Neural progenitor cell (in vitro differentiated cells): ENCODE measurements around the gene UBE3D. TPM values are rescaled to one million over a fixed set of nuclear protein-coding genes. Genes with fewer than 3 reads are reported as not detected.
"Not testable (repeated sequence)": the region's sequence is repeated elsewhere in the genome, so short reads cannot be mapped to it uniquely, and the experiment has no call there.

ENCODE experiments used
- DNase-seq: peaks from one replicate; pipeline ENCODE4 v3.0.0-alpha.2; 2016; ENCODE audit warnings: low spot score
- H2AFZ ChIP-seq: fragments of 200-600 bp; sonication (generic); replicated peaks from 2 replicates; pipeline ENCODE4 v1.6.1; 2016; ENCODE audit warnings: antibody characterized with exemption
- H3F3A ChIP-seq: fragments of 200-600 bp; sonication (generic); 2 replicates; pipeline ENCODE4 v1.6.1; 2016; ENCODE audit warnings: antibody characterized with exemption, low read depth
- H3K27ac ChIP-seq: fragments of 200-600 bp; sonication (generic); 2 replicates; pipeline ENCODE4 v1.5.1; 2016; ENCODE audit warnings: mild to moderate bottlenecking
- H3K27me3 ChIP-seq: fragments of 200-600 bp; sonication (generic); 2 replicates; pipeline ENCODE4 v1.6.1; 2016; ENCODE audit warnings: mild to moderate bottlenecking, moderate library complexity
- H3K36me3 ChIP-seq: fragments of 200-600 bp; sonication (generic); 2 replicates; pipeline ENCODE4 v1.5.1; 2016
- H3K4me1 ChIP-seq: fragments of 200-600 bp; sonication (generic); 2 replicates; pipeline ENCODE4 v1.6.1; 2016; ENCODE audit warnings: mixed run types
- H3K4me2 ChIP-seq: fragments of 200-600 bp; sonication (generic); 2 replicates; pipeline ENCODE4 v1.6.1; 2016
- H3K4me3 ChIP-seq: fragments of 200-600 bp; sonication (generic); 2 replicates; pipeline ENCODE4 v1.5.1; 2016
- H3K79me2 ChIP-seq: fragments of 200-600 bp; sonication (generic); 2 replicates; pipeline ENCODE4 v1.6.1; 2016; ENCODE audit warnings: low read depth
- H3K9ac ChIP-seq: fragments of 200-600 bp; sonication (generic); 2 replicates; pipeline ENCODE4 v1.6.1; 2016
- H3K9me3 ChIP-seq: fragments of 200-600 bp; sonication (generic); 2 replicates; pipeline ENCODE4 v1.5.1; 2016; ENCODE audit warnings: low read depth
- H4K20me1 ChIP-seq: fragments of 200-600 bp; sonication (generic); 2 replicates; pipeline ENCODE4 v1.6.1; 2016; ENCODE audit warnings: low read depth
- H3K27ac Mint-ChIP-seq: 3 replicates; pipeline ENCODE4 v1.8.0; 2021; ENCODE audit warnings: mixed read lengths
- H3K27me3 Mint-ChIP-seq: 2 replicates; pipeline ENCODE4 v1.8.0; 2022; ENCODE audit warnings: low read depth, mild to moderate bottlenecking, inconsistent platforms, moderate library complexity, mixed read lengths; ENCODE audit not compliant: insufficient read depth
- H3K36me3 Mint-ChIP-seq: 3 replicates; pipeline ENCODE4 v1.8.0; 2021; ENCODE audit warnings: mixed read lengths
- H3K4me1 Mint-ChIP-seq: 3 replicates; pipeline ENCODE4 v1.8.0; 2021; ENCODE audit warnings: mixed read lengths
- H3K4me3 Mint-ChIP-seq: 3 replicates; pipeline ENCODE4 v1.8.0; 2021; ENCODE audit warnings: mild to moderate bottlenecking, moderate library complexity, mixed read lengths
- H3K9me3 Mint-ChIP-seq: 3 replicates; pipeline ENCODE4 v1.8.0; 2020; ENCODE audit warnings: mixed read lengths
- CTCF ChIP-seq: fragments of 200-600 bp; sonication (generic); IDR thresholded peaks from 2 replicates; pipeline ENCODE4 v1.5.1; 2017; ENCODE audit warnings: antibody characterized with exemption, mild to moderate bottlenecking
- EZH2 ChIP-seq: fragments of 200-600 bp; sonication (generic); IDR thresholded peaks from 2 replicates; pipeline ENCODE4 v1.6.1; 2017; ENCODE audit warnings: antibody characterized with exemption, mild to moderate bottlenecking, moderate library complexity
- EZH2phosphoT487 ChIP-seq: fragments of 200-600 bp; sonication (generic); IDR thresholded peaks from 2 replicates; pipeline ENCODE4 v1.6.1; 2017; ENCODE audit warnings: antibody characterized with exemption
- total RNA-seq: library from RNA; depleted of rRNA; stranded (reverse); fragments of >200 nt; gene quantifications from 2 replicates; pipeline ENCODE4 v1.2.3, GENCODE V29; 2015; ENCODE audit warnings: low replicate concordance

UBE3D gene
- total RNA-seq, 1 donor from 2014 or later = 86.3 TPM

DNA sequence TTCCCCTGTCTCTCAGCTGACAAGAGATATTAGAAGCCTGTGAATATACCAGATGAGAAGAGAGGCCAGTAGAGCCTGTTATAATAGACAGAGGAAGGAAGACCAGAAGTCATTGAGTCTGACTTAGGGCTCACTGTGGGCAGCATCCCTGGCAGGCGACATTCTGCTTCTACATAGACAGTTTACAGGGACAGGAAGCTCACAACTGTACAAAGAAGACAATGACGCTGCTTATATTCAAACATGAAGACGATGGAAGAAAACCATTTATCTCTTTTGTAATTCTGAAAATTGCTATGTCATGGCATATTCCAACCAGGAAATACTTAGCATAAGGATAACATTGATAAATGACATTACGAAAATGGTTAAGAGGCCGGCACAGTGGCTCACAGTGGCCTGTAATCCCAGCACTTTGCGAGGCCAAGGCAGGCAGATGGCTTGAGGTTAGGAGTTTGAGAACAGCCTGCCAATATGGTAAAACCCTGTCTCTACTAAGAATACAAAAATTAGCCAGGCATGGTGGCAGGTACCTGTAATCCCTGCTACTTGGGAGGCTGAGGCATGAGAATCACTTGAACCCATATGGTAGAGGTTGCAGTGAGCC is 170.9 kb downstream of the UBE3D start:
- H3K27me3 ChIP-seq = no peaks in the 10 kb centered on the region
- Mint-ChIP-seq H3K27me3 (peaks cover 2% of the 10 kb centered on the region), H3K4me3 (no peak overlapping the region), H3K27ac (peak overlapping the region; percentile 47), H3K36me3 (peaks cover 56% of the 10 kb centered on the region), H3K4me1 (peaks cover 8% of the 10 kb centered on the region), H3K9me3 (peaks cover 6% of the 10 kb centered on the region)
- no peak overlapping the region for H2AFZ ChIP-seq
- no peak for DNase-seq
- no peak overlapping the region for H3K27ac ChIP-seq
- no peak overlapping the region for H3K4me2 ChIP-seq
- H3K9me3 ChIP-seq = no peaks in the 10 kb centered on the region
- H3F3A ChIP-seq = peaks cover 6% of the 10 kb centered on the region
- H4K20me1 ChIP-seq = no peaks in the 10 kb centered on the region
- H3K36me3 ChIP-seq = no peaks in the 10 kb centered on the region
- H3K4me1 ChIP-seq = peaks cover 19% of the 10 kb centered on the region
- TF ChIP-seq EZH2 = no peak
- no peak for TF ChIP-seq EZH2phosphoT487
- TF ChIP-seq CTCF = no peak
- H3K79me2 ChIP-seq = no peaks in the 10 kb centered on the region
- H3K4me3 ChIP-seq = no peak overlapping the region
- H3K9ac ChIP-seq = no peak overlapping the region

GRCh38 chr6:82893889-82894652 is 171.6 kb downstream of the UBE3D start:
- no peak overlapping the region for H3K9ac ChIP-seq
- no peak overlapping the region for H3K4me3 ChIP-seq
- H3K27me3 ChIP-seq = no peaks in the 10 kb centered on the region
- H3K9me3 ChIP-seq = no peaks in the 10 kb centered on the region
- H2AFZ ChIP-seq = no peak overlapping the region
- no peaks in the 10 kb centered on the region for H3K79me2 ChIP-seq
- peaks cover 2% of the 10 kb centered on the region for H3K27me3 Mint-ChIP-seq
- H3K4me1 ChIP-seq = peaks cover 19% of the 10 kb centered on the region
- H4K20me1 ChIP-seq = no peaks in the 10 kb centered on the region
- DNase-seq = no peak
- H3K4me2 ChIP-seq = no peak overlapping the region
- H3K27ac Mint-ChIP-seq = peak overlapping the region; percentile 47
- peaks cover 56% of the 10 kb centered on the region for H3K36me3 Mint-ChIP-seq
- TF ChIP-seq CTCF (no peak), EZH2 (no peak), EZH2phosphoT487 (no peak)
- H3K27ac ChIP-seq = no peak overlapping the region
- H3K4me3 Mint-ChIP-seq = no peak overlapping the region
- H3K9me3 Mint-ChIP-seq = peaks cover 7% of the 10 kb centered on the region
- peaks cover 6% of the 10 kb centered on the region for H3F3A ChIP-seq
- H3K36me3 ChIP-seq = no peaks in the 10 kb centered on the region
- H3K4me1 Mint-ChIP-seq = peaks cover 8% of the 10 kb centered on the region

DNA sequence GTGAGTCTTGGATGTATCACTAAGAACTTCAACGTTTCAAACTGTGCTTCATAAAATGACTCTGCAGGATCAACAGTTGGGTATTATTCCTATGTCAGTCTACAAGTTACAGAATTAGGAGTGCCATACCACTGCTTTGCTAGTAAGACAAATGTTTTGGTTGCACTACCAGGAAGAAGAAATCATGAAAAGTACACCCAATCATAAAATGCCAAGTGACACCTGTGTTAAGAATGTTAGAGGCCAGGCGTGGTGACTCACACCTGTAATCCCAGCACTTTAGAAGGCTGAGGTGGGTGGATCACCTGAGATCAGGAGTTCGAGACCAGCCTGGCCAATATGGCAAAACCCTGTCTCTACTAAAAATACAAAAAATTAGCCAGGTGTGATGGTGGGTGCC is 174.1 kb downstream of the UBE3D start:
- peaks cover 19% of the 10 kb centered on the region for H3K4me1 ChIP-seq
- peaks cover 50% of the 10 kb centered on the region for H3K36me3 Mint-ChIP-seq
- H3K27ac Mint-ChIP-seq, H3K79me2 ChIP-seq, H3K4me3 ChIP-seq, H3K27ac ChIP-seq, H3K9me3 Mint-ChIP-seq, H3K4me2 ChIP-seq, H3K27me3 Mint-ChIP-seq, H4K20me1 ChIP-seq, H3F3A ChIP-seq, H3K4me3 Mint-ChIP-seq, H3K36me3 ChIP-seq, H3K9ac ChIP-seq, H2AFZ ChIP-seq, DNase-seq, H3K4me1 Mint-ChIP-seq, H3K27me3 ChIP-seq, H3K9me3 ChIP-seq: not testable (repeated sequence)

GRCh38 chr6:82891076-82891475 is 174.6 kb downstream of the UBE3D start:
- Histone ChIP-seq H3K9me3 (no peaks in the 10 kb centered on the region), H3K4me3 (no peak overlapping the region), H3K36me3 (no peaks in the 10 kb centered on the region), H3K4me2 (no peak overlapping the region), H3K27ac (no peak overlapping the region), H2AFZ (no peak overlapping the region), H3K79me2 (no peaks in the 10 kb centered on the region), H3K9ac (no peak overlapping the region), H4K20me1 (no peaks in the 10 kb centered on the region), H3K4me1 (peaks cover 19% of the 10 kb centered on the region), H3K27me3 (no peaks in the 10 kb centered on the region), H3F3A (peaks cover 6% of the 10 kb centered on the region)
- Mint-ChIP-seq H3K27me3 (no peaks in the 10 kb centered on the region), H3K27ac (no peak overlapping the region), H3K4me3 (no peak overlapping the region), H3K9me3 (peaks cover 4% of the 10 kb centered on the region), H3K4me1 (peaks cover 8% of the 10 kb centered on the region), H3K36me3 (peaks cover 48% of the 10 kb centered on the region)
- TF ChIP-seq EZH2 (no peak), CTCF (no peak), EZH2phosphoT487 (no peak)
- no peak for DNase-seq
